K562 (cell line): ENCODE data around the gene USP5. TPM values are rescaled to one million over a fixed set of nuclear protein-coding genes. Genes with fewer than 3 reads are reported as not detected.
A peak's percentile ranks its signal among the peaks of the same experiment; 100 is the strongest.

ENCODE experiments used
- ARID1B ChIP-seq: fragments of 450-650 bp; IDR thresholded peaks from 2 replicates; pipeline ENCODE4 v1.6.1; 2016; ENCODE audit warnings: antibody characterized with exemption, mild to moderate bottlenecking, inconsistent platforms
- ASH1L ChIP-seq: fragments of 450-650 bp; IDR thresholded peaks from 2 replicates; pipeline ENCODE4 v1.6.1; 2018; ENCODE audit warnings: borderline replicate concordance, mild to moderate bottlenecking, low read depth; ENCODE audit not compliant: partially characterized antibody
- CBX3 ChIP-seq, 2 experiments: IDR thresholded peaks; 1 replicate in 1 of 2; 2 replicates in 1 of 2; pipeline ENCODE4 v1.6.1; 2012; ENCODE audit warnings: inconsistent platforms in 2 of 2, low read length in 2 of 2, borderline replicate concordance in 1 of 2, control low read depth in 1 of 2
- HDAC2 ChIP-seq: fragments of 450-650 bp; IDR thresholded peaks from 2 replicates; pipeline ENCODE4 v1.6.1; 2016; ENCODE audit warnings: mild to moderate bottlenecking
- HDAC8 ChIP-seq: fragments of 450-650 bp; IDR thresholded peaks from 2 replicates; pipeline ENCODE4 v1.6.1; 2016; ENCODE audit warnings: mild to moderate bottlenecking, missing genetic modification characterization, moderate library complexity, missing compliant biosample characterization
- HDGF ChIP-seq: fragments of 450-650 bp; IDR thresholded peaks from 2 replicates; pipeline ENCODE4 v1.6.1; 2016
- KDM5B ChIP-seq: fragments of 200-600 bp; sonication (generic); IDR thresholded peaks from 2 replicates; pipeline ENCODE4 v1.6.1; 2012; ENCODE audit warnings: low read depth, mild to moderate bottlenecking, moderate library complexity, low read length, control low read depth, inconsistent platforms; ENCODE audit not compliant: insufficient replicate concordance
- MCM3 ChIP-seq: fragments of 450-650 bp; IDR thresholded peaks from 2 replicates; pipeline ENCODE4 v1.6.1; 2016
- RAD21 ChIP-seq, 2 experiments: fragments of 250-450 bp in 1 of 2; fragments of 450-650 bp in 1 of 2; sonication (Bioruptor Pico) in 1 of 2; formaldehyde crosslinking in 1 of 2; IDR thresholded peaks in 1 of 2; conservative IDR thresholded peaks in 1 of 2; 2 replicates each; pipeline versions ENCODE4 v1.4.0 to v1.8.0; 2020 to 2022; ENCODE audit warnings: mild to moderate bottlenecking in 2 of 2, moderate library complexity in 1 of 2
- RFX1 ChIP-seq: fragments of 450-650 bp; IDR thresholded peaks from 2 replicates; pipeline ENCODE4 v1.6.1; 2016; ENCODE audit warnings: mild to moderate bottlenecking, moderate library complexity
- SIX5 ChIP-seq, 2 experiments: IDR thresholded peaks; 2 replicates each; pipeline ENCODE4 v1.6.1; 2011; ENCODE audit warnings: low read length in 2 of 2, borderline replicate concordance in 1 of 2, low read depth in 1 of 2, mild to moderate bottlenecking in 1 of 2, moderate library complexity in 1 of 2; ENCODE audit not compliant: insufficient read depth in 1 of 2
- ZNF24 ChIP-seq: fragments of 450-650 bp; IDR thresholded peaks from 2 replicates; pipeline ENCODE4 v1.6.1; 2016
- ZNF561 ChIP-seq: fragments of 450-650 bp; formaldehyde crosslinking; conservative IDR thresholded peaks from 2 replicates; pipeline ENCODE4 v1.4.0; 2020; ENCODE audit warnings: mild to moderate bottlenecking, moderate library complexity
- ZNF695 ChIP-seq: fragments of 450-650 bp; formaldehyde crosslinking; IDR thresholded peaks from 2 replicates; pipeline ENCODE4 v1.4.0; 2020; ENCODE audit warnings: mild to moderate bottlenecking, moderate library complexity
- polyA plus RNA-seq, 8 experiments: library from polyadenylated mRNA; depleted of rRNA in 4 of 8; stranded (reverse) in 5 of 8; unstranded in 3 of 8; fragments of >200 nt; fragmentation: Nextera tagmentation in 2 of 8; fragmentation: Illumina TruSeq in 1 of 8; extraction: Ambion mirVana in 2 of 8; extraction: Trizol in 1 of 8; gene quantifications; 2 replicates each; pipeline versions ENCODE4 v1.2.1 to v1.2.3, GENCODE V29; 2011 to 2014; ENCODE audit warnings: inconsistent platforms in 1 of 8, missing spikeins in 1 of 8
- total RNA-seq, 7 experiments: library from RNA; depleted of rRNA in 6 of 7; stranded (reverse); fragments of >200 nt in 6 of 7; fragmentation: Illumina TruSeq in 2 of 7; extraction: Trizol in 2 of 7; gene quantifications; 2 replicates each; pipeline versions ENCODE4 v1.2.1 to v1.2.3, GENCODE V29; 2011 to 2021; ENCODE audit warnings: low replicate concordance in 1 of 7
- TF ChIP-seq, protein P1 (sequence below), 2 experiments: fragments of 450-650 bp in 1 of 2; sonication (generic) in 1 of 2; formaldehyde crosslinking in 1 of 2; IDR thresholded peaks; 2 replicates each; pipeline versions ENCODE4 v1.7.1 to v1.9.0; 2016 to 2022; ENCODE audit warnings: inconsistent platforms in 1 of 2, mild to moderate bottlenecking in 1 of 2, missing genetic modification reagents in 1 of 2
- TF ChIP-seq, protein P2 (sequence below), 2 experiments: fragments of 450-650 bp in 1 of 2; sonication (generic) in 1 of 2; formaldehyde crosslinking; conservative IDR thresholded peaks; 2 replicates each; pipeline versions ENCODE4 v1.4.0 to v1.8.1; 2020 to 2022; ENCODE audit warnings: mild to moderate bottlenecking in 1 of 2, missing genetic modification reagents in 1 of 2

USP5 gene
- total and polyA plus RNA-seq, 9 of the 15 experiments (the other 6 are each of a cell fraction or from before 2014, with no cell fraction given), result 1.4 to 107 (median 48.6) TPM

DNA sequence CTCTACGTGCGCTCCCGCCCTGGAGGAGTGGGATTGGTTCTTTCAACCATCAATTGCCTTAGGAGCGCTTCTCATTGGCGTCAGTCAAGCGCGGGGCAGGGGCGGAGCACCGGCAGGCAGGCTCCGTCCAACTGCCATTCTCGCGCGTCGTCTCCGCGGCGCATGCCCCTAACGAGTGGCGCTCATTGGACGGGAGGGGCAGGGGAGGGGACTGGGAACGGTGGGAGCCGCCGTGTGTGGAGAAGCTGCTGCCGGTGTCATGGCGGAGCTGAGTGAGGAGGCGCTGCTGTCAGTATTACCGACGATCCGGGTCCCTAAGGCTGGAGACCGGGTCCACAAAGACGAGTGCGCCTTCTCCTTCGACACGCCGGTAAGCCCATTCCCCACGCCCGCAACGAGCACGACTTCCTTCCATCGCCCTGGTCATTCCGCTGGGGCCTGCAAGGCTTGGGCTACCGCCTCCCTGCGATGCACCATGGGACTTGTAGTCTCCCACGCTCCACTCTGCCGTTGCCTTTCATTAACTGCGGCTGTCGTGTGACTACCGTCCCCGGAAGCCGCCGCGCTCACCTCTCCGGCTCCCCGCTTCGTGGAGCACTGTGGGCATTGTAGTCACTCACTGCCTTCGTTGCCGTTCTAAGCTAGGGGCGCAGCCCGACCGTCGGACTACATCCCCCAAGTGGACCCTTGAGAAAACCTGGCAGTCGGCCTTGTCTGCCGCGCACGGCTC, at the start of gene USP5 (continued):
- TF ChIP-seq, protein P1, sequence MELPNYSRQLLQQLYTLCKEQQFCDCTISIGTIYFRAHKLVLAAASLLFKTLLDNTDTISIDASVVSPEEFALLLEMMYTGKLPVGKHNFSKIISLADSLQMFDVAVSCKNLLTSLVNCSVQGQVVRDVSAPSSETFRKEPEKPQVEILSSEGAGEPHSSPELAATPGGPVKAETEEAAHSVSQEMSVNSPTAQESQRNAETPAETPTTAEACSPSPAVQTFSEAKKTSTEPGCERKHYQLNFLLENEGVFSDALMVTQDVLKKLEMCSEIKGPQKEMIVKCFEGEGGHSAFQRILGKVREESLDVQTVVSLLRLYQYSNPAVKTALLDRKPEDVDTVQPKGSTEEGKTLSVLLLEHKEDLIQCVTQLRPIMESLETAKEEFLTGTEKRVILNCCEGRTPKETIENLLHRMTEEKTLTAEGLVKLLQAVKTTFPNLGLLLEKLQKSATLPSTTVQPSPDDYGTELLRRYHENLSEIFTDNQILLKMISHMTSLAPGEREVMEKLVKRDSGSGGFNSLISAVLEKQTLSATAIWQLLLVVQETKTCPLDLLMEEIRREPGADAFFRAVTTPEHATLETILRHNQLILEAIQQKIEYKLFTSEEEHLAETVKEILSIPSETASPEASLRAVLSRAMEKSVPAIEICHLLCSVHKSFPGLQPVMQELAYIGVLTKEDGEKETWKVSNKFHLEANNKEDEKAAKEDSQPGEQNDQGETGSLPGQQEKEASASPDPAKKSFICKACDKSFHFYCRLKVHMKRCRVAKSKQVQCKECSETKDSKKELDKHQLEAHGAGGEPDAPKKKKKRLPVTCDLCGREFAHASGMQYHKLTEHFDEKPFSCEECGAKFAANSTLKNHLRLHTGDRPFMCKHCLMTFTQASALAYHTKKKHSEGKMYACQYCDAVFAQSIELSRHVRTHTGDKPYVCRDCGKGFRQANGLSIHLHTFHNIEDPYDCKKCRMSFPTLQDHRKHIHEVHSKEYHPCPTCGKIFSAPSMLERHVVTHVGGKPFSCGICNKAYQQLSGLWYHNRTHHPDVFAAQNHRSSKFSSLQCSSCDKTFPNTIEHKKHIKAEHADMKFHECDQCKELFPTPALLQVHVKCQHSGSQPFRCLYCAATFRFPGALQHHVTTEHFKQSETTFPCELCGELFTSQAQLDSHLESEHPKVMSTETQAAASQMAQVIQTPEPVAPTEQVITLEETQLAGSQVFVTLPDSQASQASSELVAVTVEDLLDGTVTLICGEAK (IDR thresholded peaks at IDR 0.05), result peak; percentile 93
- TF ChIP-seq, protein P1 (CRISPR knock-in tag; IDR thresholded peaks at IDR 0.05), result no peak
- no peak for TF ChIP-seq ZNF24
- TF ChIP-seq HDGF, result no peak
- TF ChIP-seq, protein P2, sequence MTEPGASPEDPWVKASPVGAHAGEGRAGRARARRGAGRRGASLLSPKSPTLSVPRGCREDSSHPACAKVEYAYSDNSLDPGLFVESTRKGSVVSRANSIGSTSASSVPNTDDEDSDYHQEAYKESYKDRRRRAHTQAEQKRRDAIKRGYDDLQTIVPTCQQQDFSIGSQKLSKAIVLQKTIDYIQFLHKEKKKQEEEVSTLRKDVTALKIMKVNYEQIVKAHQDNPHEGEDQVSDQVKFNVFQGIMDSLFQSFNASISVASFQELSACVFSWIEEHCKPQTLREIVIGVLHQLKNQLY (CRISPR knock-in tag; conservative IDR thresholded peaks at IDR 0.05), result no peak
- TF ChIP-seq ASH1L, result peak; percentile 90
- TF ChIP-seq MCM3, result no peak
- TF ChIP-seq RFX1, result no peak
- TF ChIP-seq CBX3 (IDR thresholded peaks at IDR 0.05; ENCODE audit: borderline replicate concordance in 1 of 2, low read length in 2 of 2), result no peak
- TF ChIP-seq HDAC8 (tag), result peak; percentile 94; the same call in 1 of the 2 replicates
- TF ChIP-seq ZNF561, result no peak
- no peak for TF ChIP-seq RAD21 (CRISPR knock-in tag; conservative IDR thresholded peaks at IDR 0.05 in 1 of 2, IDR thresholded peaks at IDR 0.05 in 1 of 2)
- TF ChIP-seq ARID1B, result no peak
- TF ChIP-seq KDM5B, result peak; percentile 26
- TF ChIP-seq SIX5 (IDR thresholded peaks at IDR 0.05; ENCODE audit: borderline replicate concordance in 1 of 2, insufficient read depth in 1 of 2, low read depth in 1 of 2, low read length in 2 of 2), result peak; percentile 99 to 100
- TF ChIP-seq ZNF695 (CRISPR knock-in tag), result no peak
- no peak for TF ChIP-seq HDAC2
